Panc1 (cell line): ENCODE measurements around the gene ADAMTS7.
"Not testable (repeated sequence)": the region's sequence is repeated elsewhere in the genome, so short reads cannot be mapped to it uniquely, and the experiment has no call there.

Experiments
- POLR2AphosphoS5 ChIP-seq: IDR thresholded peaks from 2 replicates; pipeline ENCODE4 v1.6.1; 2012; ENCODE audit warnings: mild to moderate bottlenecking, low read depth, low read length, moderate library complexity
- TF ChIP-seq, protein P1 (sequence below): fragments of 450-650 bp; IDR thresholded peaks from 2 replicates; pipeline ENCODE4 v1.5.1; 2017; ENCODE audit warnings: mild to moderate bottlenecking
- TF ChIP-seq, protein P2 (sequence below), 2 experiments: IDR thresholded peaks; 2 replicates each; pipeline ENCODE4 v1.6.1; 2011 to 2012; ENCODE audit warnings: low read depth in 2 of 2, control low read depth in 1 of 2, low read length in 1 of 2, mild to moderate bottlenecking in 1 of 2, moderate library complexity in 1 of 2; ENCODE audit not compliant: insufficient read depth in 1 of 2

DNA sequence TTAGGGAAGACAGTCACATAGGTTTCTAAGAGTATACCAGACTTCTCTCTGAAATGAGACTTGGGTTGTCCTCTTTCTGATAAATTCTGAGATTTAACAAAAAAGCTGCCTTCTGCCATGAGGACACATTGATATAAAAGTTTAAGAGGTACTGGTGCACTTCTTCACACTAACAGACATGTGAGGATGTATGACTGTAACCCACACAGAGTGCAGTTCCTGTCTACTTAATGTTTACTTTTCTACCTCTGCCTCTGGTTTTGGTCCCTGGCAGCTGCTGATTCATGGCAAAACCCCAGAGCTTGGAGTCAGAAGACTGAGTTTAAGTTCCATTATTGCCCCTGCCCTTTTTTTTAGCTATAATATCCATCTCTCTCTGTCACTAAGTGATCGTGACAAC is 82.8 kb downstream of the ADAMTS7 start:
- TF ChIP-seq, protein P1, sequence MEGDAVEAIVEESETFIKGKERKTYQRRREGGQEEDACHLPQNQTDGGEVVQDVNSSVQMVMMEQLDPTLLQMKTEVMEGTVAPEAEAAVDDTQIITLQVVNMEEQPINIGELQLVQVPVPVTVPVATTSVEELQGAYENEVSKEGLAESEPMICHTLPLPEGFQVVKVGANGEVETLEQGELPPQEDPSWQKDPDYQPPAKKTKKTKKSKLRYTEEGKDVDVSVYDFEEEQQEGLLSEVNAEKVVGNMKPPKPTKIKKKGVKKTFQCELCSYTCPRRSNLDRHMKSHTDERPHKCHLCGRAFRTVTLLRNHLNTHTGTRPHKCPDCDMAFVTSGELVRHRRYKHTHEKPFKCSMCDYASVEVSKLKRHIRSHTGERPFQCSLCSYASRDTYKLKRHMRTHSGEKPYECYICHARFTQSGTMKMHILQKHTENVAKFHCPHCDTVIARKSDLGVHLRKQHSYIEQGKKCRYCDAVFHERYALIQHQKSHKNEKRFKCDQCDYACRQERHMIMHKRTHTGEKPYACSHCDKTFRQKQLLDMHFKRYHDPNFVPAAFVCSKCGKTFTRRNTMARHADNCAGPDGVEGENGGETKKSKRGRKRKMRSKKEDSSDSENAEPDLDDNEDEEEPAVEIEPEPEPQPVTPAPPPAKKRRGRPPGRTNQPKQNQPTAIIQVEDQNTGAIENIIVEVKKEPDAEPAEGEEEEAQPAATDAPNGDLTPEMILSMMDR = not testable (repeated sequence)
- TF ChIP-seq, protein P2, sequence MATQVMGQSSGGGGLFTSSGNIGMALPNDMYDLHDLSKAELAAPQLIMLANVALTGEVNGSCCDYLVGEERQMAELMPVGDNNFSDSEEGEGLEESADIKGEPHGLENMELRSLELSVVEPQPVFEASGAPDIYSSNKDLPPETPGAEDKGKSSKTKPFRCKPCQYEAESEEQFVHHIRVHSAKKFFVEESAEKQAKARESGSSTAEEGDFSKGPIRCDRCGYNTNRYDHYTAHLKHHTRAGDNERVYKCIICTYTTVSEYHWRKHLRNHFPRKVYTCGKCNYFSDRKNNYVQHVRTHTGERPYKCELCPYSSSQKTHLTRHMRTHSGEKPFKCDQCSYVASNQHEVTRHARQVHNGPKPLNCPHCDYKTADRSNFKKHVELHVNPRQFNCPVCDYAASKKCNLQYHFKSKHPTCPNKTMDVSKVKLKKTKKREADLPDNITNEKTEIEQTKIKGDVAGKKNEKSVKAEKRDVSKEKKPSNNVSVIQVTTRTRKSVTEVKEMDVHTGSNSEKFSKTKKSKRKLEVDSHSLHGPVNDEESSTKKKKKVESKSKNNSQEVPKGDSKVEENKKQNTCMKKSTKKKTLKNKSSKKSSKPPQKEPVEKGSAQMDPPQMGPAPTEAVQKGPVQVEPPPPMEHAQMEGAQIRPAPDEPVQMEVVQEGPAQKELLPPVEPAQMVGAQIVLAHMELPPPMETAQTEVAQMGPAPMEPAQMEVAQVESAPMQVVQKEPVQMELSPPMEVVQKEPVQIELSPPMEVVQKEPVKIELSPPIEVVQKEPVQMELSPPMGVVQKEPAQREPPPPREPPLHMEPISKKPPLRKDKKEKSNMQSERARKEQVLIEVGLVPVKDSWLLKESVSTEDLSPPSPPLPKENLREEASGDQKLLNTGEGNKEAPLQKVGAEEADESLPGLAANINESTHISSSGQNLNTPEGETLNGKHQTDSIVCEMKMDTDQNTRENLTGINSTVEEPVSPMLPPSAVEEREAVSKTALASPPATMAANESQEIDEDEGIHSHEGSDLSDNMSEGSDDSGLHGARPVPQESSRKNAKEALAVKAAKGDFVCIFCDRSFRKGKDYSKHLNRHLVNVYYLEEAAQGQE (IDR thresholded peaks at IDR 0.05; ENCODE audit: insufficient read depth in 1 of 2, low read depth in 2 of 2, low read length in 1 of 2) = not testable (repeated sequence)
- not testable (repeated sequence) for TF ChIP-seq POLR2AphosphoS5
